Hematopoietic multipotent progenitor cell treated with erythropoietin and hydrocortisone succinate and interleukin-3 and kit ligand, for 15 days (in vitro differentiated cells): Measurements from ENCODE around the gene THBS3.
"Not testable (repeated sequence)": the region's sequence is repeated elsewhere in the genome, so short reads cannot be mapped to it uniquely, and the experiment has no call there.

Experiments used
- DNase-seq: peaks from one replicate; pipeline ENCODE4 v3.0.0-alpha.2; 2015; ENCODE audit warnings: low spot score

THBS3 gene

GRCh38 chr1:155155996-155156643 lies 51.6 kb downstream of the THBS3 start:
- not testable (repeated sequence) for DNase-seq
